Activated T-cell treated with anti-CD3 and anti-CD28 coated beads, Interleukin-2, amount 50 U/mL, for 24 hours (primary cell): ENCODE measurements around the gene SLC28A3.

ENCODE experiments used
- DNase-seq: peaks from one replicate; pipeline ENCODE4 v3.0.0-alpha.2; 2020
- H3K27ac Mint-ChIP-seq: 2 replicates; pipeline ENCODE4 v1.8.0; 2020; ENCODE audit warnings: mild to moderate bottlenecking, mixed read lengths
- H3K27me3 Mint-ChIP-seq: 2 replicates; pipeline ENCODE4 v1.8.0; 2020; ENCODE audit warnings: mixed read lengths
- H3K36me3 Mint-ChIP-seq: 2 replicates; pipeline ENCODE4 v1.8.0; 2020; ENCODE audit warnings: low read depth, mixed read lengths
- H3K4me1 Mint-ChIP-seq: 2 replicates; pipeline ENCODE4 v1.8.0; 2020; ENCODE audit warnings: low read depth, mixed read lengths
- H3K4me3 Mint-ChIP-seq: 2 replicates; pipeline ENCODE4 v1.8.0; 2020; ENCODE audit warnings: mild to moderate bottlenecking, moderate library complexity, mixed read lengths
- H3K9me3 Mint-ChIP-seq: 2 replicates; pipeline ENCODE4 v1.8.0; 2020; ENCODE audit warnings: mixed read lengths

The SLC28A3 gene

DNA sequence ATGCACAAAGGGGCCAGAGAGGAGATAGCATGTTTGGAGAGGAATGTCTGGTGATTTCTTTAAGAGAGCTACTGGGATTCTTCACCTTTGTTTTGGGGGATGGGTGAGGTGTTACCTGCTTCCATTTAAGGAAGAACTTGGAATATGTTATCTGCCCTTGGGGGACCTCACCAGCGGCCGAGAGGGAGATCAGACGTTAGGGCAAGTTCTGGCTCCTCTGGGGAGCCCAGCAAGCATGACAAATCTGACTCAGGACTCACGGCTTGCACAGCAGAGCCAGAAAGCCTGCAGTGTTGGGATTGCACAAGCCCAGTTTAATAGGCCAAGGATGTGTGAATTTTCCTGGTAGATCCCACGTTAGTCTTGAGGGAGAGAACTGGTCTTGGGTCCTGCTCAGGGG is 40.3 kb downstream of the SLC28A3 start:
- H3K27me3 Mint-ChIP-seq = no peaks in the 10 kb centered on the region
- no peak overlapping the region for H3K27ac Mint-ChIP-seq
- no peak overlapping the region for H3K4me3 Mint-ChIP-seq
- no peak for DNase-seq
- no peaks in the 10 kb centered on the region for H3K9me3 Mint-ChIP-seq
- peaks cover 35% of the 10 kb centered on the region for H3K4me1 Mint-ChIP-seq
- H3K36me3 Mint-ChIP-seq = no peaks in the 10 kb centered on the region

DNA sequence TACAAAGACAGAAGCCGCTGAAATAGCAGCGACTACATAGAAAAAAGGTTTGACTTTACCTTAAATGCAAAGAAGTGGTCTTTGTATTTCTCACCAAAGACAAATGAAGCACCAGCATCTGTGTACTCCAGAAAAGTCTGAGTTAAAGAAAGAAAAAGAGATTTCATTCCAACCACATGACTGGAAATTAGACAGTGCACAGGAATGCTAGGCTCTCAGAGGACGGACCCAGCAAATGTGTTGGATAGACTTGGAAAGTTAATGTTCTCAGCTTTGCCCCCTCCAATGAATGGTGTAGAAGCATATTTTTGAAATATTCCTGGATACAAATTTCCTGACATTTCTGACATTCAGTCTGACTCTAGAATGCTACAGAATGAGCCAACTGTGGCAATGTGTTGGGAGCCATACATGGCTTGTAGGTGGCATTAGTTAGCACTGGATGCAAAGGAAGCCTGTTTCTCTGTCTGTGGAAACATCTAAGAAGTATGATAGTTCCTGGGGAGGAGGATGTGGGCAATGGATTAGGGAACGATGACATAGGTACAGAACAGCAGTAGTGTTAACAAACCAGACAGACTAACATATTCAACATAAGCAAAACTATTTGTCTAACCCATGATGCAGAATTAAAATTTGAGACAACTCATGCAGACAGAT is 43.3 kb downstream of the SLC28A3 start:
- H3K27me3 Mint-ChIP-seq = no peaks in the 10 kb centered on the region
- H3K36me3 Mint-ChIP-seq = no peaks in the 10 kb centered on the region
- H3K9me3 Mint-ChIP-seq = no peaks in the 10 kb centered on the region
- peaks cover 65% of the 10 kb centered on the region for H3K4me1 Mint-ChIP-seq
- H3K27ac Mint-ChIP-seq = peak overlapping the region; percentile 99
- no peak for DNase-seq
- H3K4me3 Mint-ChIP-seq = no peak overlapping the region

DNA sequence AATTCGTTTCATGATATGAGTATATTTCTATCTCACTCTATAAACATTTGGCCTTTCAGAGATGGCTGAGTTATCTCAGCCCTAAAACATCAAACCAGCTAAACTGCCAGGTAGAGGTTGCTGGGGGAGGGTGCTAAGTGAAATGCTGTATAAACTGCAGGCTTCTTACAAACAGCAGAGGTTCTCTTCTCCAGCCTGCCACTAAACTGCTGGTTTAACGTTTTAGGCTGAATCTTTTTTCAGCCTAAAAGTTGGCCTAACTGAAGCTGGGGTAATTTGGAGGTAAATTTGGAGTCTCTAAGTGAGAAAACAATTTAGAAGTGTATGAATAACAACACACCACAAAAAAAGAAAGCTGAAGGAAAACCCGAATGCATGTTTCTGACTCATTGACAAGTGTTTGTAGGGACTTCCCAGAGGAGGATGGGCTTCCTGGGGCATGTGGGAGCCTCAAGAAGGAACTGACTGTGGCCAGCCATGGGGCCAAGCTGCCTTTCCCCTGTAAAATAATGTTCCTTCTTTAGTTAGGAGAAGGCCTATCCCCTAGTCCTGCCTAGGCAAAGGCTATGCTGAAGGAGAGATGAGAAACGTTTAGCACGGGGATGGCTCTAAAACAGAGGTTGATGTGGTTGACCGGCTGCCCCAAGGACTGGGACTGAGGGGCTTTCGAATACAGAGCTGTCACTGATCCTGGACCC is 44.3 kb downstream of the SLC28A3 start:
- DNase-seq = peak; percentile 69
- Mint-ChIP-seq H3K9me3 (no peaks in the 10 kb centered on the region), H3K4me3 (peak overlapping the region; percentile 59), H3K36me3 (no peaks in the 10 kb centered on the region), H3K27me3 (no peaks in the 10 kb centered on the region), H3K27ac (peak overlapping the region; percentile 99), H3K4me1 (peaks cover 59% of the 10 kb centered on the region)

DNA sequence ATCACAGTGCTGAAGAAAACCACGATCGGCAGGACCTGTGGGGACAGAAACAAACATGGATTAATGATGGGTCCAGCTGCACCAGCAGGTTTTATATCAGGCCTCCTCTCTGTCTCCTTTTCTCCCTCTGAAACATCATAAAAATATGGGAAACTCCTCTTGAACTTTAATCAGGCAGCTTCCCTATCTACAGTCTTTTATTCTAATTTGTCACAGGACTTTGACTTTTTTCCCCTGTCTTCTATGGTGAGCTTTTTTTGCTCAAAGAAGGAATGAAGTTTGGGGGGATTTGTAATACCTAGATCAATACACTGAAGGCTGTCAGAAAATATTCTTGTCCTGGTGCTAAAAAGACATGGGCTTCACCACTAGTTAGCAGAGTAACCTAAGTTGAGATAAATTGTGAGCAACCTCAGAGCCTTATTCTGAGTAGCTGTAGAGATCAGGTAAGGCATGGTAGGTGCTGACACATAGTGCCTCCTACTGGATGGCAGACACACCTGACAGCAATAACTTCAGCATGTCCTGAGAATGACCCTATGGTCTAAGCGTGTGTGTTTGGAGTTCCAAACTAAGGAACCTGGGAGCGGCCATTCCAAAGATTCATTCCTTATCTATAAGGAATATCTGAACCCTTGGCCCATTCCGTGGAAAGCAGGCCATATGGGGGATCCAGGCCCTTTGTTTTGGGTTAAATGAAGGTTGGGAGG is 46.2 kb downstream of the SLC28A3 start:
- no peak for DNase-seq
- no peaks in the 10 kb centered on the region for H3K27me3 Mint-ChIP-seq
- no peak overlapping the region for H3K4me3 Mint-ChIP-seq
- H3K4me1 Mint-ChIP-seq = peaks cover 59% of the 10 kb centered on the region
- no peaks in the 10 kb centered on the region for H3K36me3 Mint-ChIP-seq
- H3K27ac Mint-ChIP-seq = peak overlapping the region; percentile 99
- H3K9me3 Mint-ChIP-seq = no peaks in the 10 kb centered on the region

DNA sequence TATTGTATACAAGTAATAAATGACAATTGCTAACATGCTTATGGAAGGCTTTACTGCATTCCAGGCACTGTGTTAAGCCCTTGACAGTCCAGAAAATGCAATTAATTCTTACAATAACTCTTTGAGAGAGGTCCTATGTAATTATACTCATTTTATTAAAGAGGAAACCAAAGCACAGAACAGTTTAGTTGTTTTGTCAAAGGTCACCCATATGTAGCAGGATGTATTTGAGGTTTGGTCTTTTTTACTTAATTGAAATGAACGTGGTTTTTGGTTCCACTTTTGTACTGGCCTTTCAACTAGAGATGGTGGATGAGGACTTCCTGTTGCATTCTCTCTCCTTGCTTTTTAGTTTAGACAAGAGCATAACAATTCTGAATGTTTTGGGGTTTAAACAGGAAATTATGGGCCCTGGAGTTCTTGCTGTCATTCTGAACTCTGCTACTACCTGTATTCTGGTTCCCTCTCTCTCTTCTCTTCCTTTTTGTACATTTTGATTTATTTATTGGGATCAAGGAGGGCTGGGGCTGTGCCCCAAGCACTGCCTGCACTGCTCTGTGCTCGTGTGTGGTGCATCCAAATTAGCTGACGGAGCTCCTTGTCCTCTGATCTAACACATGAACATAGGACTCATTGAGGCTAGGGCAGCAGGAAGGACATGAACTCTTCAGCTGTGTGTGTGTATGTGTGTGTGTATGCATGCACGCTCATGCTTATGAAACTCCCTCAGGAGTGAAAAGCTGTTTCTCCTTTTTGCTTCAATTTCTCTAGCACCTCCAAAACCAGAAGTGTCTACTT is 47.4 kb downstream of the SLC28A3 start:
- Mint-ChIP-seq H3K27me3 (no peaks in the 10 kb centered on the region), H3K27ac (peak overlapping the region; percentile 99), H3K4me3 (peak overlapping the region; percentile 29), H3K36me3 (no peaks in the 10 kb centered on the region), H3K4me1 (peaks cover 59% of the 10 kb centered on the region), H3K9me3 (no peaks in the 10 kb centered on the region)
- DNase-seq = peak; percentile 46

DNA sequence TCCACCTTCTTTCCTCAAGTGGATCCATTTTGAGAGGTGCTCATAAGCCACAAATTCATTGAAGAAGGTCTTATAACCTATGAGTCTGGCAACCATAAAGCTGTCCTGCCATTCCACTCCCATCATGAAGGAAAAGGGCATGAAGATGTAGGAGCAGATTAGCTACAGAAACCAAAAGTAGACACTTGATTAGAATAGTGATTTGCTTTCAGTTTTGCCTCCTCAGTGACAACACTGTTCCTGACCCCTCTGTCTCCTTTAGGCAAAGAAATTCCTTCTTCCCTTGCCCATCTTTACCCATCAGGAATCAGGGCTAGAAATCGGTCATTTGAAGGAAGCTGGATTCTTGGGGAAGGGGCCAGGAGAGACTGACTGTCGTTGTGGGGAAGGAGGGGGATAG is 55.2 kb downstream of the SLC28A3 start:
- no peak overlapping the region for H3K27ac Mint-ChIP-seq
- H3K9me3 Mint-ChIP-seq = no peaks in the 10 kb centered on the region
- peaks cover 10% of the 10 kb centered on the region for H3K4me1 Mint-ChIP-seq

DNA sequence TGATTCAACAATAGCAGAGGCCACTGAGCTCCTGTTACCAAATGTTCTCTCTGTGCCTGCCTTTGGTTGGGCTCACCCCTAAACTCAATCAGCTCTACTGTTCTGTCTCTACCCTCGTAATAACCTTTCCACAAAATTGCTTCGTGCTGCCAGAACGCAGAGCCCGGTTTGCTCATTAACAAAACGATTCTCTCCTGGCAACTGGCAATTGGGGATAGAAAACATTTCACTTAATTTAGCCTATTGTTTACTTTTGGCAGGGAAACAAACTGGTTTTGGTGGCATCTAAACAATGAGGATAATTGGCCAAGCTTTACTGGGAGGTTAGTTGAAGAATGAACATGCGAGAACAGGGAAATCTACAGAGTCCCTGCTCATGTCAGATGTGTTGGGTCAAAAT is 56.6 kb downstream of the SLC28A3 start:
- H3K27ac Mint-ChIP-seq = no peak overlapping the region
- H3K4me1 Mint-ChIP-seq = peaks cover 10% of the 10 kb centered on the region
- no peaks in the 10 kb centered on the region for H3K36me3 Mint-ChIP-seq
- no peak for DNase-seq
- no peaks in the 10 kb centered on the region for H3K9me3 Mint-ChIP-seq
- H3K27me3 Mint-ChIP-seq = no peaks in the 10 kb centered on the region
- no peak overlapping the region for H3K4me3 Mint-ChIP-seq

More for the DNA sequence above, 55.2 kb downstream of the SLC28A3 start:
- no peak for DNase-seq
- Mint-ChIP-seq H3K4me3 (no peak overlapping the region), H3K36me3 (no peaks in the 10 kb centered on the region), H3K27me3 (no peaks in the 10 kb centered on the region)

DNA sequence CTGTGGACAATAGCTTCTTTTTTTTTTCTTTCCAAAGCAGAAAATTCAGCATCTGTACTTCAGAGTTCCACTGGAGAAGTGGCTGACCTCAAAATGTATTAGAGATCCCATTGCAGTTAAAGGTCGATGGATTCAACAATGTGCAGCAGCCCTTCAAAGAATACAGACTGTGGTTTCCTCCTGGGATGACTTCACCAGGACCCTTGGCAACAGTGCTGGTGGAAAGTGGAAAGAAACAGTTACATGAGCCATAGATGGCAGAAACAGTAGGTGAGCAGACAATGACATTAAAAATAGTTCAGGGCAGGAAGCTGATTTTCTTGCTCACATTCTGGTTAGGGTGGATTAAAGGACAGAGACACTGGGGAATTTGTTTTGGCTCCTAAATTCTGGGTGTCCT is 62.4 kb downstream of the SLC28A3 start:
- H3K9me3 Mint-ChIP-seq = no peaks in the 10 kb centered on the region
- no peak overlapping the region for H3K4me3 Mint-ChIP-seq
- no peak for DNase-seq
- no peak overlapping the region for H3K27ac Mint-ChIP-seq
- H3K27me3 Mint-ChIP-seq = peaks cover 23% of the 10 kb centered on the region
- H3K36me3 Mint-ChIP-seq = no peaks in the 10 kb centered on the region
- no peaks in the 10 kb centered on the region for H3K4me1 Mint-ChIP-seq

DNA sequence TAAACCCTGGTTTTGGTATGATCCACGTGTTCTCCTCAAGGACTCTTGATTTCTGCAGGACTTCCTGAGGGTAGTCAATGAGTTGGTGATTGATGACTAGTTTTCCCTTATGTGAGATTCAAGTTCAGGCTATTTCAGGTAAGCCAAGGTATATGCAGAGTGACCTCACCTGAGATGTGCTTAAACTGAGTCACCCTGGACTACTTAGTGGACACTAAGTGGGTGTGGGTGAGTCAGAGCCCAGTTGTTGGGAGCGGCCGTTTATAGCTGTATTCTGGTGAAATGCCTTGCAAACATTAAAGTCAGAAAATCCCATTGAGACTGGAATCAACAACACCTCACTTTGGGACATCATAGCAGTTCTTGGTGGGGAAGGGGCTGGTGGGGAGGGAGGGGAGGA is 62.9 kb downstream of the SLC28A3 start:
- no peak overlapping the region for H3K4me3 Mint-ChIP-seq
- no peaks in the 10 kb centered on the region for H3K4me1 Mint-ChIP-seq
- no peaks in the 10 kb centered on the region for H3K36me3 Mint-ChIP-seq
- no peak overlapping the region for H3K27ac Mint-ChIP-seq
- H3K27me3 Mint-ChIP-seq = peaks cover 28% of the 10 kb centered on the region
- no peaks in the 10 kb centered on the region for H3K9me3 Mint-ChIP-seq
- no peak for DNase-seq

DNA sequence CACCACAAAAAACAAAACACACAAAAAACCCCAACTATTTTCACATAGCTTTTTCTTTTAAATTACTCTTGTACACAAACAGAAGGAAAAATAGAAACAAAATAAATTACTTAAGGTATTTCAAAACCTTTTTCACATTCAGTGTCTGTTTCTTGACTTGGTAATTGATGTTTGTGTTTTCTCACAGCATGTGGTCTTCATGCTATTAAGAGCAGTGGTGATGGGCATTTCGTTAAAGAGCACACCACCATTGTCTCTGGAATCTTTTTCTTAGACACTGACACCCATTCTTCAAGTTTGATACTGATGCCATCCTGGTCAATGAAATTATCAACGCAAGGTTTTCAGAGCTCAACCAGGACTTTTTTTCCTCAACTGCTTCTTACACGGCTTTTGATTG is 63.8 kb downstream of the SLC28A3 start:
- Mint-ChIP-seq H3K4me3 (no peak overlapping the region), H3K27me3 (peaks cover 37% of the 10 kb centered on the region), H3K9me3 (no peaks in the 10 kb centered on the region), H3K36me3 (no peaks in the 10 kb centered on the region), H3K4me1 (peaks cover 3% of the 10 kb centered on the region), H3K27ac (no peak overlapping the region)
- no peak for DNase-seq

DNA sequence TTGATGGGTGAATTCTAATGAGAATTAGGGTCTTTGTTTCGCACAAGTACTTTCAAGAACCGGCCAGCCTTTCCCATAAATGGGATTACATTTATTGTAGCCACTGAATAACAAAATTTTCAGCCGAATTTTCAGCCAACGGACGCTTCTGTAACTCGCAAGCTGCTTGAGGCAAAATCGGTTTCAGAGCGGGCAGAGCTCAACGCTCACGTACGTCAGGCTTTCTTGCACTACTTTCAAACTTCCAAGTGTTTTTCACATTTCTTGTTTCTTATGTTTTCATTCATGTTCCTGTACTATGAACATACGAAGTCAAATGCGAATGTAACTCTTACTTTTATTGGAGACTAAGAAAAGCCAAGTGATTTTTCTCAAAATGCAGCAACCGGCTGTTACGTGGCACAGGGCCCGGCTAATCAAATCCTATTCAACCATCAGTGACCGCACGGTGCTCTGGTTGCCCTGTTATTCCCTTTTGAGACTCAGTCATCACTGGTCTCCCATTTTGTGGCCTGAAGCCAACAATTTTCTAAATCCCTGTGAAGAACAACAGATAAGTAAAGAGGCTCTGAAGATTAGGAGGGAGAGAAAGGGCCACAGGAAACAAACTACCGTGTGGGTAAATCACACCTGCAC is 68.5 kb downstream of the SLC28A3 start:
- no peaks in the 10 kb centered on the region for H3K9me3 Mint-ChIP-seq
- H3K27me3 Mint-ChIP-seq = peaks cover 60% of the 10 kb centered on the region
- peak overlapping the region; percentile 63 for H3K4me3 Mint-ChIP-seq
- DNase-seq = no peak
- no peak overlapping the region for H3K27ac Mint-ChIP-seq
- no peaks in the 10 kb centered on the region for H3K36me3 Mint-ChIP-seq
- peaks cover 11% of the 10 kb centered on the region for H3K4me1 Mint-ChIP-seq

DNA sequence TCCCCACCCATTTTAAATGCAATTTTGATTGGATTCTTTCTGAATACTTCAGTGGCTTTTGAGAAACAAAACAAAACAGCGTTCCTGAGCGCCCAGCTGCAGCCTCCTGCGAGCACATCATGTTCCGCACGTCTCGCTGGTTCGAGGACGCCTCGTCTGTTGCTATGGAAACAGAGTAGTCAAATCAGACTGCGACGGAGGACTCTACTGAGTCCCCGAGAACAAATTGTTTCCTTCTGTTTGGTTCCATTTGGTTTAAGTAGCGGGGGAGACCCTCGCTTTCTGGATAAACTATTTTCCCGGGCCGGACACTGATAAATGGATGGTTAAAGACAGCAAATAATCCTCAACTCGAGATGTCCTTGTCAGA is 69.0 kb downstream of the SLC28A3 start:
- Mint-ChIP-seq H3K9me3 (no peaks in the 10 kb centered on the region), H3K27ac (no peak overlapping the region), H3K4me3 (peak overlapping the region; percentile 63), H3K36me3 (no peaks in the 10 kb centered on the region), H3K27me3 (peaks cover 60% of the 10 kb centered on the region), H3K4me1 (peaks cover 13% of the 10 kb centered on the region)
- DNase-seq = no peak

DNA sequence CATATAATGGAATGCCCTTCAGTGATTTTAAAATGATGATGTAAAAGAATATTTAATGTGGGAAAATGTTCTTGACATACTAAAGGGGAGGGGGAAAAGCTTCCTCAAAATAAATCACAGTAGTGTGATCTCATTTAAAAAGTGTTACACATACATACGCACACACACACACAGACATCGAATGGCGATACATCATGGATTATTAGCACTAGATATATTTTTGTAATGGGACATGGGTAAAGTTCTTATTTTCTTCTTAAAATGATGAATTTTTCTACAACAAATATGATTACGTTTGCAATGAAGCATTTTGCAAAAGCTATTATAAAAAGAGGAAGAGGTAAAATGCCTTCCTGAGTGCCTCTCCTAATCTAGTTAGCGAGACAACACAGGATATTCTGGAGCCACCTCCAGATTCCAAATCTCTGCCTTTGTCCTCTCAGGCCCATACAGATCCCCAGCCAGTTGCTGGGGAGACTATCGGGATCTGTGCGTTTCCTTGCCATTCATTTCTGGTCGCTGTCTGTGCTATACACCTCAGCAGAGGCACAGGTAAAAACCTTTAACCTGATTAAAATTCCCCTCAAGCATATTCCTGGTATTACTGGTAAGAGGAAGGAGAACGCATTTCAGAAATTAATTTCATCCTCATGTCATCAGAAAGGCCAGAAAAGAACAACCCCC is 69.6 kb downstream of the SLC28A3 start:
- Mint-ChIP-seq H3K36me3 (no peaks in the 10 kb centered on the region), H3K27ac (no peak overlapping the region), H3K9me3 (no peaks in the 10 kb centered on the region), H3K27me3 (peaks cover 60% of the 10 kb centered on the region), H3K4me1 (peaks cover 18% of the 10 kb centered on the region), H3K4me3 (peak overlapping the region; percentile 63)
- no peak for DNase-seq
